AG10803 (cell line): ENCODE data around the gene NCKAP5.

Source experiments
- DNase-seq: peaks from one replicate; pipeline ENCODE4 v3.0.0; 2010; ENCODE audit warnings: low read depth
- H3K4me3 ChIP-seq: 2 replicates; pipeline ENCODE4 v1.5.1; 2011; ENCODE audit warnings: mild to moderate bottlenecking, low read length, control low read depth
- TF ChIP-seq, protein P1 (sequence below): conservative IDR thresholded peaks from 2 replicates; pipeline ENCODE4 v1.5.1; 2011; ENCODE audit warnings: mild to moderate bottlenecking, low read length, control low read depth, inconsistent platforms

NCKAP5 gene

GRCh38 chr2:132902626-132903025 lies 665.6 kb downstream of the NCKAP5 start:
- TF ChIP-seq, protein P1, sequence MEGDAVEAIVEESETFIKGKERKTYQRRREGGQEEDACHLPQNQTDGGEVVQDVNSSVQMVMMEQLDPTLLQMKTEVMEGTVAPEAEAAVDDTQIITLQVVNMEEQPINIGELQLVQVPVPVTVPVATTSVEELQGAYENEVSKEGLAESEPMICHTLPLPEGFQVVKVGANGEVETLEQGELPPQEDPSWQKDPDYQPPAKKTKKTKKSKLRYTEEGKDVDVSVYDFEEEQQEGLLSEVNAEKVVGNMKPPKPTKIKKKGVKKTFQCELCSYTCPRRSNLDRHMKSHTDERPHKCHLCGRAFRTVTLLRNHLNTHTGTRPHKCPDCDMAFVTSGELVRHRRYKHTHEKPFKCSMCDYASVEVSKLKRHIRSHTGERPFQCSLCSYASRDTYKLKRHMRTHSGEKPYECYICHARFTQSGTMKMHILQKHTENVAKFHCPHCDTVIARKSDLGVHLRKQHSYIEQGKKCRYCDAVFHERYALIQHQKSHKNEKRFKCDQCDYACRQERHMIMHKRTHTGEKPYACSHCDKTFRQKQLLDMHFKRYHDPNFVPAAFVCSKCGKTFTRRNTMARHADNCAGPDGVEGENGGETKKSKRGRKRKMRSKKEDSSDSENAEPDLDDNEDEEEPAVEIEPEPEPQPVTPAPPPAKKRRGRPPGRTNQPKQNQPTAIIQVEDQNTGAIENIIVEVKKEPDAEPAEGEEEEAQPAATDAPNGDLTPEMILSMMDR: no peak
- no peak overlapping the region for H3K4me3 ChIP-seq
- no peak for DNase-seq

GRCh38 chr2:132901661-132902060 lies 666.6 kb downstream of the NCKAP5 start:
- H3K4me3 ChIP-seq: no peak overlapping the region
- TF ChIP-seq, protein P1: no peak

DNA sequence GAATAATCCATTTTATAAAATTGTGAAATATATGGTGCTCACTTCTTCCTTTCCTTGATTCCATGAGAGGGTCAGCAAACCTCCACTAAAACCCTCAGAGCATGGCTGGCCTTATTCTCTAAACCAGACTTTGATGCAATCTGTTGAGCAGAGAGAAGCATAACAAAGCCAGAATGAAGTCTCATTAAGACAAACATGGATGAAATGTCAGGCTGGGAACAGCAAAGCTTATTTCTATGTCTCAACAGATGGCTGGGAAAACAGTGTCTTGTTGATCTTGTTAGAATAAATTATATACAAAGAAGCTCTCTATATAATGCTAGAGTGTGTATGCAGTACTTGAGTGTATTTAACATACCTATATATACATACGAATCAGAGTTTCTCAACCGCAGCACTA lies 671.2 kb downstream of the NCKAP5 start:
- DNase-seq: no peak
- TF ChIP-seq, protein P1: no peak
- no peak overlapping the region for H3K4me3 ChIP-seq

More at GRCh38 chr2:132901661-132902060, 666.6 kb downstream of the NCKAP5 start:
- DNase-seq: no peak

DNA sequence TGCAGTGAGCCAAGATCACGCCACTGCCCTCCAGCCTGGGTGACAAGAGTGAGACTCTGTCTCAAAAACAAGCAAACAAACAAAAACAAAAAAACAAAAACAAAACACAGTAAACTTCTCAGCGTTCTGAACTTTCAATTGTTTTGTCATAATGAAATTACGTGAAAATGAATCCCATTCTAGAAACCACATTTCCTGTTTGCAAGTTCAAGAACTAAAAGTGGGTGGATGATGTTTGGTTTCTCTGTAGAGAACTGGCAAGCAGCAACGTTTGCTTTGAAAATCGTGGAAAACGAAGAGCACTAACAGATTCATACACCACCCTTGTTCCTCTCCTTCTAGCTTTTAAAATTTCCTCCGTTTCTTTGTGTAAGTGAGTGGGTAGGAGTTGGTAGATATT lies 672.2 kb downstream of the NCKAP5 start:
- H3K4me3 ChIP-seq: no peak overlapping the region
- TF ChIP-seq, protein P1: no peak
- no peak for DNase-seq

GRCh38 chr2:132891498-132891897 lies 676.8 kb downstream of the NCKAP5 start:
- TF ChIP-seq, protein P1: no peak

GRCh38 chr2:132886574-132886973 lies 681.7 kb downstream of the NCKAP5 start:
- DNase-seq: no peak
- no peak overlapping the region for H3K4me3 ChIP-seq
- TF ChIP-seq, protein P1: no peak

More at GRCh38 chr2:132891498-132891897, 676.8 kb downstream of the NCKAP5 start:
- DNase-seq: no peak
- no peak overlapping the region for H3K4me3 ChIP-seq

DNA sequence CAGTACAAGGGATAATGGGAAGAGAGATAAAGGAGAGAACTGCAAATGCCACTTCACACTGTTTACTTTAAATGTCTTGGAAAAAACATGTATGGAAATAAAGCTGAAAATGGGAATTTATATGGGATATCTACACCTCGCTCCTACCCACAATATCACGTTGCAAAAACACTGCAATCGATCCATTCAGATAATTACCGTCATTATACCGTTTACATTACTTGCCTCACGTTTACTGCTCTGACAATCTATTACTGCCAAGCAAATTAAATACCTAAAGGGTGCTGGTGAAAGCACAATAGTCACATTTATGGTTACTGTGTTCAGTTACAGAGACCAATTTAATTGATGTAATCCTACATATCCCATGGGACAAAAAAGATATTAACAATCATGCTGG lies 683.6 kb downstream of the NCKAP5 start:
- no peak for DNase-seq
- TF ChIP-seq, protein P1: no peak
- no peak overlapping the region for H3K4me3 ChIP-seq
